H9 (cell line): ENCODE results near the gene TMC3. TPM values are rescaled to one million over a fixed set of nuclear protein-coding genes. Genes with fewer than 3 reads are reported as not detected.

Experiments used
- DNase-seq: peaks from one replicate; pipeline ENCODE4 v3.0.0-alpha.2; 2017
- H2AFZ ChIP-seq: one replicate; pipeline ENCODE4 v1.6.1; 2013; ENCODE audit warnings: mild to moderate bottlenecking, low read length, control low read depth, moderate library complexity
- H2AK5ac ChIP-seq: 2 replicates; pipeline ENCODE4 v1.6.1; 2013; ENCODE audit warnings: low read length, control low read depth, mixed read lengths; ENCODE audit not compliant: insufficient read length
- H2BK120ac ChIP-seq: one replicate; pipeline ENCODE4 v1.6.1; 2013; ENCODE audit warnings: low read depth, mild to moderate bottlenecking, low read length, control low read depth, inconsistent platforms; ENCODE audit not compliant: poor library complexity, severe bottlenecking
- H2BK12ac ChIP-seq: 2 replicates; pipeline ENCODE4 v1.6.1; 2013; ENCODE audit warnings: low read length, control low read depth, mixed read lengths, low read depth; ENCODE audit not compliant: insufficient read length
- H2BK15ac ChIP-seq: 2 replicates; pipeline ENCODE4 v1.6.1; 2013; ENCODE audit warnings: low read depth, low read length, control low read depth
- H2BK20ac ChIP-seq: one replicate; pipeline ENCODE4 v1.6.1; 2013; ENCODE audit warnings: low read depth, mild to moderate bottlenecking, low read length, control low read depth, inconsistent platforms; ENCODE audit not compliant: poor library complexity, severe bottlenecking
- H2BK5ac ChIP-seq: 2 replicates; pipeline ENCODE4 v1.6.1; 2013; ENCODE audit warnings: low read length, control low read depth, mixed read lengths; ENCODE audit not compliant: insufficient read length
- H3K14ac ChIP-seq: 2 replicates; pipeline ENCODE4 v1.6.1; 2013; ENCODE audit warnings: low read length, control low read depth; ENCODE audit not compliant: insufficient read depth
- H3K18ac ChIP-seq: 2 replicates; pipeline ENCODE4 v1.6.1; 2013; ENCODE audit warnings: low read depth, mild to moderate bottlenecking, mixed read lengths, low read length, control low read depth; ENCODE audit not compliant: insufficient read length
- H3K23ac ChIP-seq: 2 replicates; pipeline ENCODE4 v1.6.1; 2013; ENCODE audit warnings: low read length, control low read depth, mixed read lengths, low read depth; ENCODE audit not compliant: insufficient read length
- H3K23me2 ChIP-seq: 2 replicates; pipeline ENCODE4 v1.6.1; 2013; ENCODE audit warnings: low read depth, mild to moderate bottlenecking, mixed read lengths, low read length, control low read depth; ENCODE audit not compliant: insufficient read length, poor library complexity, severe bottlenecking
- H3K27ac ChIP-seq: 2 replicates; pipeline ENCODE4 v1.5.1; 2013; ENCODE audit warnings: low read length, control low read depth, mixed read lengths, low read depth; ENCODE audit not compliant: insufficient read length
- H3K27me3 ChIP-seq: 2 replicates; pipeline ENCODE4 v1.6.1; 2013; ENCODE audit warnings: low read length, control low read depth, inconsistent platforms; ENCODE audit not compliant: insufficient read depth
- H3K4ac ChIP-seq: 2 replicates; pipeline ENCODE4 v1.6.1; 2013; ENCODE audit warnings: low read depth, mild to moderate bottlenecking, control low read depth, inconsistent platforms, low read length, moderate library complexity
- H3K4me1 ChIP-seq: 2 replicates; pipeline ENCODE4 v1.6.1; 2013; ENCODE audit warnings: low read length, control low read depth, inconsistent platforms; ENCODE audit not compliant: insufficient read depth
- H3K4me2 ChIP-seq: 2 replicates; pipeline ENCODE4 v1.6.1; 2013; ENCODE audit warnings: low read length, control low read depth, mixed read lengths; ENCODE audit not compliant: insufficient read length, insufficient read depth
- H3K56ac ChIP-seq: 2 replicates; pipeline ENCODE4 v1.6.1; 2013; ENCODE audit warnings: low read depth, mild to moderate bottlenecking, mixed read lengths, low read length, control low read depth; ENCODE audit not compliant: insufficient read length
- H3K79me1 ChIP-seq: 2 replicates; pipeline ENCODE4 v1.6.1; 2013; ENCODE audit warnings: low read depth, mild to moderate bottlenecking, moderate library complexity, low read length, control low read depth, inconsistent platforms; ENCODE audit not compliant: insufficient read depth, poor library complexity, severe bottlenecking
- H3K79me2 ChIP-seq: 2 replicates; pipeline ENCODE4 v1.6.1; 2013; ENCODE audit warnings: low read length, control low read depth, inconsistent platforms; ENCODE audit not compliant: insufficient read depth
- H3K9ac ChIP-seq: 2 replicates; pipeline ENCODE4 v1.6.1; 2013; ENCODE audit warnings: low read length, control low read depth, mixed read lengths; ENCODE audit not compliant: insufficient read length; ENCODE audit errors: extremely low read depth
- H3K9me3 ChIP-seq: one replicate; pipeline ENCODE4 v1.6.1; 2013; ENCODE audit warnings: low read depth, low read length, inconsistent platforms; ENCODE audit not compliant: control insufficient read depth
- H3T11ph ChIP-seq: one replicate; pipeline ENCODE4 v1.6.1; 2013; ENCODE audit warnings: mild to moderate bottlenecking, low read length, control low read depth, inconsistent platforms
- H4K20me1 ChIP-seq: one replicate; pipeline ENCODE4 v1.6.1; 2013; ENCODE audit not compliant: control insufficient read depth, insufficient read length, insufficient read depth
- H4K5ac ChIP-seq: 2 replicates; pipeline ENCODE4 v1.6.1; 2013; ENCODE audit warnings: low read depth, mild to moderate bottlenecking, mixed read lengths, low read length, control low read depth; ENCODE audit not compliant: insufficient read length
- H4K8ac ChIP-seq: replicated peaks from 2 replicates; pipeline ENCODE4 v1.6.1; 2013; ENCODE audit warnings: low read length, control low read depth, mixed read lengths, low read depth; ENCODE audit not compliant: insufficient read length
- H4K91ac ChIP-seq: 2 replicates; pipeline ENCODE4 v1.6.1; 2013; ENCODE audit warnings: low read depth, mild to moderate bottlenecking, moderate library complexity, mixed read lengths, low read length, control low read depth; ENCODE audit not compliant: insufficient read length
- H3K27ac Mint-ChIP-seq, 3 experiments: 2 replicates in 2 of 3; 3 replicates in 1 of 3; pipeline ENCODE4 v1.8.0; 2020 to 2021; ENCODE audit warnings: mixed read lengths in 3 of 3, mild to moderate bottlenecking in 1 of 3, moderate library complexity in 1 of 3
- H3K27me3 Mint-ChIP-seq: 2 replicates; pipeline ENCODE4 v1.8.0; 2021; ENCODE audit warnings: low read depth, mild to moderate bottlenecking, moderate library complexity, mixed read lengths
- H3K36me3 Mint-ChIP-seq, 3 experiments: 2 replicates in 2 of 3; 3 replicates in 1 of 3; pipeline ENCODE4 v1.8.0; 2020 to 2021; ENCODE audit warnings: low read depth in 3 of 3, mixed read lengths in 3 of 3; ENCODE audit not compliant: insufficient read depth in 1 of 3
- H3K4me1 Mint-ChIP-seq, 2 experiments: 2 replicates each; pipeline ENCODE4 v1.8.0; 2020; ENCODE audit warnings: mixed read lengths in 2 of 2
- H3K4me3 Mint-ChIP-seq, 2 experiments: 2 replicates in 1 of 2; 3 replicates in 1 of 2; pipeline ENCODE4 v1.8.0; 2020 to 2021; ENCODE audit warnings: mild to moderate bottlenecking in 2 of 2, mixed read lengths in 2 of 2, moderate library complexity in 1 of 2
- H3K9me3 Mint-ChIP-seq, 2 experiments: 2 replicates in 1 of 2; 3 replicates in 1 of 2; pipeline ENCODE4 v1.8.0; 2020; ENCODE audit warnings: mild to moderate bottlenecking in 2 of 2, mixed read lengths in 2 of 2, moderate library complexity in 1 of 2
- WGBS: extraction: QIAGEN DNeasy Blood & Tissue Kit; methylation state at CpG from one replicate; pipeline ENCODE4 v1.1.7; 2013; ENCODE audit warnings: missing lambda C conversion rate, low lambda C conversion rate, mixed read lengths; ENCODE audit not compliant: insufficient read length; ENCODE audit errors: extremely low coverage; 5-methylcytosine and 5-hydroxymethylcytosine counted together
- total RNA-seq: library from RNA; stranded (reverse); gene quantifications from 2 replicates; pipeline ENCODE4 v1.2.1, GENCODE V29; 2021
- TF ChIP-seq, protein P1 (sequence below): fragments of 200-600 bp; sonication (generic); conservative IDR thresholded peaks from 3 replicates; pipeline ENCODE4 v1.8.0; 2021; ENCODE audit warnings: antibody characterized with exemption, mild to moderate bottlenecking

TMC3 gene
- total RNA-seq, 1 experiment from 2014 or later = not detected

DNA sequence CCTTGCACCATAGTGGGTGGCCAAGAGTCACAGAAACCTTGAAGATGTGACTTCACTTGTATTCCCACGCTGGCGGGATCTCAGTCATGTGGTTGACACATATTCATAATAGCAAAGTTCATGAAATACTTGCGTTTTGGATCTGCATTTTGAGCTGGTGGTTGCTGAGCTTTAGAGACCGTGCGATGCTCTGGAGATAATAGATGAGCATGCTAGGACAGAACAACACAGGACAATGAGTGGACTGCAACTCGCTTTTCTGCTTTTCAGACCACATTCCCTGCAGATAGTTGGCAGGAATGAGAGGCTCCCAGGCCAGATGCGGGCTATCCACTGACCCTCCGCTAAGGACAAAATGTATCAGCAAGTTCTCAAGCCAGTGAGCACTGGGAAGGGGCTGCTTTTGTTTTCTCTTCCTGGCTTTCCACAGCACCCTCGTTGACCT lies 36.3 kb downstream of the TMC3 start:
- H2BK20ac ChIP-seq = no peak overlapping the region
- WGBS = no CpG with 5 or more reads among the region's 9 CpGs
- H3K36me3 Mint-ChIP-seq = no peaks in the 10 kb centered on the region
- no peak overlapping the region for H3K14ac ChIP-seq
- H3K4me1 Mint-ChIP-seq = 0 out of 4 replicates have a peak, but pooled peaks cover 2 to 3% of the 10 kb centered on the region in 2 experiments
- H3K56ac ChIP-seq = no peak overlapping the region
- no peak overlapping the region for H3K23ac ChIP-seq
- H3K79me1 ChIP-seq = no peaks in the 10 kb centered on the region
- no peaks in the 10 kb centered on the region for H4K20me1 ChIP-seq
- no peaks in the 10 kb centered on the region for H3K27me3 ChIP-seq
- H3K9ac ChIP-seq = no peak overlapping the region
- H3K9me3 ChIP-seq = no peaks in the 10 kb centered on the region
- H2AFZ ChIP-seq = no peak overlapping the region
- no peak overlapping the region for H2BK5ac ChIP-seq
- no peak overlapping the region for H3K4ac ChIP-seq
- no peak overlapping the region for H3K27ac ChIP-seq
- no peak overlapping the region for H2AK5ac ChIP-seq
- H3T11ph ChIP-seq = no peak overlapping the region
- H3K79me2 ChIP-seq = no peaks in the 10 kb centered on the region
- H3K4me3 Mint-ChIP-seq = no peak overlapping the region
- H3K4me1 ChIP-seq = no peaks in the 10 kb centered on the region
- H3K27me3 Mint-ChIP-seq = no peaks in the 10 kb centered on the region; the same call in 1 of the 2 replicates
- H3K4me2 ChIP-seq = no peak overlapping the region
- H3K27ac Mint-ChIP-seq = peak overlapping the region in 1 of 3 experiments; percentile 42; a peak in 2 of 7 replicates
- H2BK120ac ChIP-seq = no peak overlapping the region
- H3K18ac ChIP-seq = no peak overlapping the region
- DNase-seq = no peak
- H4K5ac ChIP-seq = no peak overlapping the region
- H2BK15ac ChIP-seq = no peak overlapping the region
- no peak overlapping the region for H4K8ac ChIP-seq
- H4K91ac ChIP-seq = no peak overlapping the region
- H3K23me2 ChIP-seq = no peaks in the 10 kb centered on the region
- no peak overlapping the region for H2BK12ac ChIP-seq
- TF ChIP-seq, protein P1, sequence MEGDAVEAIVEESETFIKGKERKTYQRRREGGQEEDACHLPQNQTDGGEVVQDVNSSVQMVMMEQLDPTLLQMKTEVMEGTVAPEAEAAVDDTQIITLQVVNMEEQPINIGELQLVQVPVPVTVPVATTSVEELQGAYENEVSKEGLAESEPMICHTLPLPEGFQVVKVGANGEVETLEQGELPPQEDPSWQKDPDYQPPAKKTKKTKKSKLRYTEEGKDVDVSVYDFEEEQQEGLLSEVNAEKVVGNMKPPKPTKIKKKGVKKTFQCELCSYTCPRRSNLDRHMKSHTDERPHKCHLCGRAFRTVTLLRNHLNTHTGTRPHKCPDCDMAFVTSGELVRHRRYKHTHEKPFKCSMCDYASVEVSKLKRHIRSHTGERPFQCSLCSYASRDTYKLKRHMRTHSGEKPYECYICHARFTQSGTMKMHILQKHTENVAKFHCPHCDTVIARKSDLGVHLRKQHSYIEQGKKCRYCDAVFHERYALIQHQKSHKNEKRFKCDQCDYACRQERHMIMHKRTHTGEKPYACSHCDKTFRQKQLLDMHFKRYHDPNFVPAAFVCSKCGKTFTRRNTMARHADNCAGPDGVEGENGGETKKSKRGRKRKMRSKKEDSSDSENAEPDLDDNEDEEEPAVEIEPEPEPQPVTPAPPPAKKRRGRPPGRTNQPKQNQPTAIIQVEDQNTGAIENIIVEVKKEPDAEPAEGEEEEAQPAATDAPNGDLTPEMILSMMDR = no peak
- H3K9me3 Mint-ChIP-seq = no peaks in the 10 kb centered on the region
